Karpas-422 (cell line): Measurements from ENCODE around the gene FDX2. TPM values are rescaled to one million over a fixed set of nuclear protein-coding genes. Genes with fewer than 3 reads are reported as not detected.
A peak's percentile ranks its signal among the peaks of the same experiment; 100 is the strongest.

Source experiments
- DNase-seq: peaks from one replicate; pipeline ENCODE4 v3.0.0-alpha.2; 2015
- H2AFZ ChIP-seq: fragments of 200-600 bp; sonication (generic); 2 replicates; pipeline ENCODE4 v1.6.1; 2014; ENCODE audit warnings: antibody characterized with exemption, low read length, mixed read lengths
- H3K27ac ChIP-seq: fragments of 200-600 bp; sonication (generic); 2 replicates; pipeline ENCODE4 v1.5.1; 2014; ENCODE audit warnings: mild to moderate bottlenecking, low read length, moderate library complexity
- H3K27me3 ChIP-seq: fragments of 200-600 bp; sonication (generic); 2 replicates; pipeline ENCODE4 v1.6.1; 2014; ENCODE audit warnings: low read length, mixed read lengths
- H3K36me3 ChIP-seq: fragments of 200-600 bp; sonication (generic); 2 replicates; pipeline ENCODE4 v1.6.1; 2014; ENCODE audit warnings: low read length, mixed read lengths; ENCODE audit not compliant: insufficient read depth
- H3K4me1 ChIP-seq: fragments of 200-600 bp; sonication (generic); 2 replicates; pipeline ENCODE4 v1.6.1; 2014; ENCODE audit warnings: mild to moderate bottlenecking, low read length, mixed read lengths
- H3K4me2 ChIP-seq: fragments of 200-600 bp; sonication (generic); 2 replicates; pipeline ENCODE4 v1.6.1; 2014; ENCODE audit warnings: low read length, low read depth, mild to moderate bottlenecking; ENCODE audit not compliant: poor library complexity, severe bottlenecking
- H3K4me3 ChIP-seq: fragments of 200-600 bp; sonication (generic); 2 replicates; pipeline ENCODE4 v1.5.1; 2014; ENCODE audit warnings: mild to moderate bottlenecking, antibody characterized with exemption, low read length, mixed read lengths
- H3K79me2 ChIP-seq: fragments of 200-600 bp; sonication (generic); 2 replicates; pipeline ENCODE4 v1.6.1; 2014; ENCODE audit warnings: mild to moderate bottlenecking, low read length, mixed read lengths
- H3K9ac ChIP-seq: fragments of 200-600 bp; sonication (generic); 2 replicates; pipeline ENCODE4 v1.6.0; 2014; ENCODE audit warnings: low read length
- H3K9me2 ChIP-seq: fragments of 200-600 bp; sonication (generic), shearing (Covaris generic); replicated peaks from 2 replicates; pipeline ENCODE4 v1.6.0; 2014; ENCODE audit warnings: mild to moderate bottlenecking, low read length, moderate library complexity; ENCODE audit not compliant: insufficient read depth
- H3K9me3 ChIP-seq: fragments of 300-700, 200-600 bp; sonication (generic); 2 replicates; pipeline ENCODE4 v1.6.1; 2014; ENCODE audit warnings: low read length, mixed read lengths
- H4K20me1 ChIP-seq: fragments of 200-600 bp; sonication (generic); 2 replicates; pipeline ENCODE4 v1.6.1; 2014; ENCODE audit warnings: mild to moderate bottlenecking, antibody characterized with exemption, low read length, low read depth; ENCODE audit not compliant: insufficient read depth
- total RNA-seq: library from RNA; depleted of rRNA; stranded (reverse); fragments of >200 nt; shearing (Covaris generic); gene quantifications from 2 replicates; pipeline ENCODE4 v1.2.3, GENCODE V29; 2014; ENCODE audit warnings: low replicate concordance

The FDX2 gene
- total RNA-seq, 1 experiment from 2014 or later = 11.9 TPM

DNA sequence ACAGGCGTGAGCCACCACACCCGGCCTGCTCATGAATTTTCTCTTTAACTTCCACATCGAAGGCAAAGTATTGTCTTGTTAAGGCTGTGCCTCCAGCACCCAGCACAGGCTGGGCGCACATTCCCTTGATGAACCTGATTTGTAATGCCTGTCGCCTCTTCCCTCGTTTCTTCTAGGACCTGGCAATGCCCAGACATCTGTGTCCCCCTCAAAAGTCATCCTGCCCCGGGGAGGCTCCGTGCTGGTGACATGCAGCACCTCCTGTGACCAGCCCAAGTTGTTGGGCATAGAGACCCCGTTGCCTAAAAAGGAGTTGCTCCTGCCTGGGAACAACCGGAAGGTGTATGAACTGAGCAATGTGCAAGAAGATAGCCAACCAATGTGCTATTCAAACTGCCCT lies 41.2 kb downstream of the FDX2 start:
- no peaks in the 10 kb centered on the region for H3K9me3 ChIP-seq
- H3K27me3 ChIP-seq = no peaks in the 10 kb centered on the region
- H3K36me3 ChIP-seq = no peaks in the 10 kb centered on the region
- no peak overlapping the region for H3K9ac ChIP-seq
- H3K4me1 ChIP-seq = peaks cover 22% of the 10 kb centered on the region
- no peak for DNase-seq
- H3K27ac ChIP-seq = no peak overlapping the region
- H3K4me2 ChIP-seq = no peak overlapping the region
- no peak overlapping the region for H3K4me3 ChIP-seq
- no peaks in the 10 kb centered on the region for H3K79me2 ChIP-seq
- no peak overlapping the region for H2AFZ ChIP-seq
- H4K20me1 ChIP-seq = no peaks in the 10 kb centered on the region
- H3K9me2 ChIP-seq = no peaks in the 10 kb centered on the region

DNA sequence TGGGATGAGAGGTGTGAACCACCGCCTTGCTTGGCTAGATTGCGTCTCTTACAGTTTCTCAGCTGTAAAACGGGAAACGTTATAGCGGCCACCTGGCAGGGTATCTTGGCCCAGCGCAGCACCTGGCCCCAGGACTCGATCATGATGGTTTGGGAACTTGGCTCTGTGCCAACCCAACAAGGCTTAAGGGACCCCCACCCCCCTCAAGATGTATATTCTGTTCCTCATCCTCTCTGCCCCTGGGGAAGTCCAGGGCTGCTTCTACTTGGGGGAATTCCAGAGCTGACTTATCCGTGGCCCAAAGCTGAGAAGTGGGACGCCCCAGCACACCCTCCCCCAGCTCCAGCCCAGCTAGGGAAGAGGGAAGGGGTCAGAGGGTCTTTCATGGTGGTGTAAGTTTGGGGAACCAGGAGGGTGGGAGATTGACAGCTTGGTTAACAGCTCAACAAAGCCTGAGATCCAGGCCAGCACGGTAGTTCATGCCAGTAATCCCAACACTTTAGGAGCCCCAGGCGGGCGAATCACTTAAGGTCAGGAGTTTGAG lies 44.2 kb downstream of the FDX2 start:
- no peaks in the 10 kb centered on the region for H3K9me2 ChIP-seq
- H4K20me1 ChIP-seq = no peaks in the 10 kb centered on the region
- H3K79me2 ChIP-seq = no peaks in the 10 kb centered on the region
- no peak overlapping the region for H3K27ac ChIP-seq
- peaks cover 23% of the 10 kb centered on the region for H3K4me1 ChIP-seq
- peak; percentile 39 for DNase-seq
- no peaks in the 10 kb centered on the region for H3K27me3 ChIP-seq
- no peaks in the 10 kb centered on the region for H3K36me3 ChIP-seq
- H3K9me3 ChIP-seq = no peaks in the 10 kb centered on the region
- peak overlapping the region; percentile 68 for H3K4me2 ChIP-seq
- H3K9ac ChIP-seq = no peak overlapping the region
- no peak overlapping the region for H3K4me3 ChIP-seq
- H2AFZ ChIP-seq = no peak overlapping the region

DNA sequence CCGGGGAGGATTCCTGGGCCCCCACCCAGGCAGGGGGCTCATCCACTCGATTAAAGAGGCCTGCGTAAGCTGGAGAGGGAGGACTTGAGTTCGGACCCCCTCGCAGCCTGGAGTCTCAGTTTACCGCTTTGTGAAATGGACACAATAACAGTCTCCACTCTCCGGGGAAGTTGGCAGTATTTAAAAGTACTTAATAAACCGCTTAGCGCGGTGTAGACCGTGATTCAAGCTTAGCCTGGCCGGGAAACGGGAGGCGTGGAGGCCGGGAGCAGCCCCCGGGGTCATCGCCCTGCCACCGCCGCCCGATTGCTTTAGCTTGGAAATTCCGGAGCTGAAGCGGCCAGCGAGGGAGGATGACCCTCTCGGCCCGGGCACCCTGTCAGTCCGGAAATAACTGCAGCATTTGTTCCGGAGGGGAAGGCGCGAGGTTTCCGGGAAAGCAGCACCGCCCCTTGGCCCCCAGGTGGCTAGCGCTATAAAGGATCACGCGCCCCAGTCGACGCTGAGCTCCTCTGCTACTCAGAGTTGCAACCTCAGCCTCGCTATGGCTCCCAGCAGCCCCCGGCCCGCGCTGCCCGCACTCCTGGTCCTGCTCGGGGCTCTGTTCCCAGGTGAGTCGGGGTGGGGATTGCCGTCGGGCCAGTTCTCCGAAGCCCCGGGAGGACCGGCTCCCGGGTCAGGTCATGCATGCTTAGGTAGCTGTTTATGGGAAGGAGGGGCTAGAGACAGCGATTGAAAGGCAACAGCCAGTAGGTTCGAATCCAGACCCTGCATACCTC lies 45.0 kb downstream of the FDX2 start, which contains the start of gene ICAM1:
ICAM1 (plus strand) TSS at position 505 of the 779 bp plus-strand sequence; CDS start at position 545, 40 bp downstream.
- peak within 1 kb of the TSS; percentile 73 for H3K4me2 ChIP-seq
- DNase-seq = peak; percentile 71
- H3K27ac ChIP-seq = no peak within 1 kb of the TSS
- H4K20me1 ChIP-seq = no peaks in the 10 kb centered on the region
- H3K9ac ChIP-seq = peak within 1 kb of the TSS; percentile 62
- no peaks in the 10 kb centered on the region for H3K9me3 ChIP-seq
- peak within 1 kb of the TSS; percentile 57 for H3K4me3 ChIP-seq
- no peaks in the 10 kb centered on the region for H3K36me3 ChIP-seq
- H3K27me3 ChIP-seq = no peaks in the 10 kb centered on the region
- peak within 1 kb of the TSS; percentile 91; the same call in 1 of the 2 replicates for H2AFZ ChIP-seq
- no peaks in the 10 kb centered on the region for H3K79me2 ChIP-seq
- peaks cover 23% of the 10 kb centered on the region for H3K4me1 ChIP-seq
- no peaks in the 10 kb centered on the region for H3K9me2 ChIP-seq

DNA sequence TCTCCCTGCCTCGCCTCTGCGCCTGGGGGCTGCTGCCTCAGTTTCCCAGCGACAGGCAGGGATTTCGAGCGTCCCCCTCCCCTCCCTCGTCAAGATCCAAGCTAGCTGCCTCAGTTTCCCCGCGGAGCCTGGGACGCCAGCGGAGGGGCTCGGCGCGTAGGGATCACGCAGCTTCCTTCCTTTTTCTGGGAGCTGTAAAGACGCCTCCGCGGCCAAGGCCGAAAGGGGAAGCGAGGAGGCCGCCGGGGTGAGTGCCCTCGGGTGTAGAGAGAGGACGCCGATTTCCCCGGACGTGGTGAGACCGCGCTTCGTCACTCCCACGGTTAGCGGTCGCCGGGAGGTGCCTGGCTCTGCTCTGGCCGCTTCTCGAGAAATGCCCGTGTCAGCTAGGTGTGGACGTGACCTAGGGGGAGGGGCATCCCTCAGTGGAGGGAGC lies 45.6 kb downstream of the FDX2 start:
- Histone ChIP-seq H3K36me3 (no peaks in the 10 kb centered on the region), H3K27me3 (no peaks in the 10 kb centered on the region), H2AFZ (peak overlapping the region; percentile 91; the same call in 1 of the 2 replicates), H3K79me2 (no peaks in the 10 kb centered on the region), H3K4me2 (peak overlapping the region; percentile 73), H4K20me1 (no peaks in the 10 kb centered on the region), H3K4me1 (peaks cover 23% of the 10 kb centered on the region), H3K9me2 (no peaks in the 10 kb centered on the region), H3K9ac (peak overlapping the region; percentile 62), H3K9me3 (no peaks in the 10 kb centered on the region), H3K27ac (no peak overlapping the region), H3K4me3 (peak overlapping the region; percentile 57)
- DNase-seq = peak; percentile 36

- peaks cover 23% of the 10 kb centered on the region for H3K4me1 ChIP-seq
- no peaks in the 10 kb centered on the region for H3K79me2 ChIP-seq
- H3K27ac ChIP-seq = no peak overlapping the region
- peak overlapping the region; percentile 73 for H3K4me2 ChIP-seq
- no peaks in the 10 kb centered on the region for H4K20me1 ChIP-seq
- H3K27me3 ChIP-seq = no peaks in the 10 kb centered on the region
- H3K36me3 ChIP-seq = no peaks in the 10 kb centered on the region
- H3K9me2 ChIP-seq = no peaks in the 10 kb centered on the region
- peak; percentile 92 for DNase-seq
- H2AFZ ChIP-seq = peak overlapping the region; percentile 73; the same call in 1 of the 2 replicates
- peak overlapping the region; percentile 62 for H3K9ac ChIP-seq
- no peaks in the 10 kb centered on the region for H3K9me3 ChIP-seq
- peak overlapping the region; percentile 57; the same call in 1 of the 2 replicates for H3K4me3 ChIP-seq
Observed at GRCh38 chr19:10269333-10270179, 46.3 kb downstream of the FDX2 start.

GRCh38 chr19:10268071-10268470 lies 47.7 kb downstream of the FDX2 start:
- DNase-seq = no peak
- Histone ChIP-seq H3K36me3 (no peaks in the 10 kb centered on the region), H3K79me2 (no peaks in the 10 kb centered on the region), H3K4me3 (no peak overlapping the region), H3K4me2 (no peak overlapping the region), H4K20me1 (no peaks in the 10 kb centered on the region), H3K9ac (no peak overlapping the region), H3K4me1 (peaks cover 23% of the 10 kb centered on the region), H3K27ac (no peak overlapping the region), H3K9me2 (no peaks in the 10 kb centered on the region), H3K9me3 (no peaks in the 10 kb centered on the region), H2AFZ (no peak overlapping the region), H3K27me3 (no peaks in the 10 kb centered on the region)

DNA sequence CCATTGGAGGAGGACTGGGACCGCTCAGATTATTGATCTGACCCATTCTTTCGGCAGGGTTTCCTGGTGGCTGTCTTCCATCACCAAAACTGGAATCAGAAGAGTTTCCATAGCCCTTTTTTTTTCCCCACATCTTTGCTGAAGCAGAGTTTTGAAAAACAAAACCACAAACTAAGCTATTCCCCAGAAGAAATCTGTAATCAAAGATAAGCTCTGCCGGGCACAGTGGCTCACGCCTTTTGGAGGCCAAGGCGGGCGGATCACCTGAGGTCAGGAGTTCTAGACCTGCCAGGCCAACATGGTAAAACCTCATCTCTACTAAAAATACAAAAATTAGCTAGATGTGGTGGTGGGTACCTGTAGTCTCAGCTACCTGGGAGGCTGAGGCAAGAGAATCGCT lies 49.1 kb downstream of the FDX2 start:
- H3K9me3 ChIP-seq = no peaks in the 10 kb centered on the region

DNA sequence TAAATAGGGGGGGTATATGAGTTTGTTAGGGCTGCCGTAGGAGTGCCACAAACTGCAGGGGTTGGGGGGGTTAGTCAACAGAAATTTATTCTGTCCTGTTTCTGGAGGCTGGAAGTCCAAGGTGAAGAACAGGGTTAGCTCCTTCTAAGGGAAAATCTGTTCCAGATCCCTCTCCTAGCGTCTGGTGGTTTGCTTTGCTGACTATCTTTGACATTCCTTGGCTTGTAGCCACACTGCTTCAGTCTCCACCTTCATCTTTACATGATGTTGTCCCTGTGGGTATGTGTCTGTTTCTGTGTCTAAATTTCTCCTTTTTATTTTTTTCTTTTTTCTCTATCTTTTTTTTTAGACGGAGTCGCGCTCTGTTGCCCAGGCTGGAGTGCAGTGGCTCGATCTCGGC lies 53.0 kb downstream of the FDX2 start:
- Histone ChIP-seq H3K9me2 (no peaks in the 10 kb centered on the region), H3K9me3 (no peaks in the 10 kb centered on the region), H3K27ac (no peak overlapping the region), H3K79me2 (no peaks in the 10 kb centered on the region), H4K20me1 (no peaks in the 10 kb centered on the region), H3K4me3 (no peak overlapping the region), H3K36me3 (peaks cover 12% of the 10 kb centered on the region; the same call in 1 of the 2 replicates), H3K4me2 (no peak overlapping the region), H3K9ac (no peak overlapping the region), H2AFZ (no peak overlapping the region), H3K27me3 (no peaks in the 10 kb centered on the region), H3K4me1 (no peaks in the 10 kb centered on the region)
- no peak for DNase-seq

More for the DNA sequence above, 49.1 kb downstream of the FDX2 start:
- H3K79me2 ChIP-seq = no peaks in the 10 kb centered on the region
- no peaks in the 10 kb centered on the region for H3K27me3 ChIP-seq
- H3K4me3 ChIP-seq = no peak overlapping the region
- H3K36me3 ChIP-seq = no peaks in the 10 kb centered on the region
- H3K4me1 ChIP-seq = peaks cover 23% of the 10 kb centered on the region
- no peak for DNase-seq
- H4K20me1 ChIP-seq = no peaks in the 10 kb centered on the region
- no peak overlapping the region for H2AFZ ChIP-seq
- no peaks in the 10 kb centered on the region for H3K9me2 ChIP-seq
- no peak overlapping the region for H3K9ac ChIP-seq
- H3K27ac ChIP-seq = no peak overlapping the region
- no peak overlapping the region for H3K4me2 ChIP-seq
